Measurements from ENCODE around the gene USP12.
"Not testable (repeated sequence)": the region's sequence is repeated elsewhere in the genome, so short reads cannot be mapped to it uniquely, and the experiment has no call there.

The USP12 gene

GRCh38 chr13:27149702-27150101 lies 21.9 kb downstream of the USP12 start:
- no peak for DNase-seq (ENCODE audit: low spot score)

GRCh38 chr13:27148900-27149299 lies 22.7 kb downstream of the USP12 start:
- DNase-seq (ENCODE audit: low spot score) = no peak

GRCh38 chr13:27147530-27148170 lies 24.0 kb downstream of the USP12 start:
- DNase-seq (ENCODE audit: low spot score) = peak; percentile 11

- DNase-seq (ENCODE audit: low spot score) = peak; percentile 14
Measured at GRCh38 chr13:27141746-27142145, 29.9 kb downstream of the USP12 start.

- not testable (repeated sequence) for DNase-seq (ENCODE audit: low spot score)
Measured at GRCh38 chr13:27141159-27141558, 30.5 kb downstream of the USP12 start.

GRCh38 chr13:27140060-27140459 lies 31.6 kb downstream of the USP12 start:
- DNase-seq (ENCODE audit: low spot score) = no peak

- DNase-seq (ENCODE audit: low spot score) = no peak
Measured at GRCh38 chr13:27139565-27139964, 32.0 kb downstream of the USP12 start.

GRCh38 chr13:27138457-27139093 lies 33.0 kb downstream of the USP12 start:
- DNase-seq (ENCODE audit: low spot score) = no peak

- DNase-seq (ENCODE audit: low spot score) = no peak
Measured at GRCh38 chr13:27137759-27138158, 33.9 kb downstream of the USP12 start.

- no peak for DNase-seq (ENCODE audit: low spot score)
Measured at GRCh38 chr13:27135023-27135422, 36.6 kb downstream of the USP12 start.

- DNase-seq (ENCODE audit: low spot score) = no peak
Measured at GRCh38 chr13:27133889-27134288, 37.7 kb downstream of the USP12 start.

GRCh38 chr13:27132538-27132937 lies 39.1 kb downstream of the USP12 start:
- no peak for DNase-seq (ENCODE audit: low spot score)

GRCh38 chr13:27131906-27132305 lies 39.7 kb downstream of the USP12 start:
- DNase-seq (ENCODE audit: low spot score) = no peak

- peak; percentile 60 for DNase-seq (ENCODE audit: low spot score)
Measured at GRCh38 chr13:27130979-27131623, 40.5 kb downstream of the USP12 start.

GRCh38 chr13:27130223-27130978 lies 41.2 kb downstream of the USP12 start:
- DNase-seq (ENCODE audit: low spot score) = no peak

- DNase-seq (ENCODE audit: low spot score) = no peak
Measured at GRCh38 chr13:27128825-27129627, 42.6 kb downstream of the USP12 start.

- DNase-seq (ENCODE audit: low spot score) = no peak
Measured at GRCh38 chr13:27126859-27127258, 44.8 kb downstream of the USP12 start.

- no peak for DNase-seq (ENCODE audit: low spot score)
Measured at GRCh38 chr13:27125357-27126282, 46.0 kb downstream of the USP12 start.

GRCh38 chr13:27124571-27124970 lies 47.0 kb downstream of the USP12 start:
- DNase-seq (ENCODE audit: low spot score) = no peak

GRCh38 chr13:27123445-27123844 lies 48.2 kb downstream of the USP12 start:
- DNase-seq (ENCODE audit: low spot score) = not testable (repeated sequence)

GRCh38 chr13:27122036-27122435 lies 49.6 kb downstream of the USP12 start:
- no peak for DNase-seq (ENCODE audit: low spot score)

Measured in putamen (tissue), 1 donor.